Glomerular visceral epithelial cell (primary cell): ENCODE data around the gene ASCC3.
A peak's percentile ranks its signal among the peaks of the same experiment; 100 is the strongest.
"Not testable (repeated sequence)": the region's sequence is repeated elsewhere in the genome, so short reads cannot be mapped to it uniquely, and the experiment has no call there.

Experiments used
- DNase-seq: peaks from one replicate; pipeline ENCODE4 v3.0.0-alpha.2; 2016; ENCODE audit errors: extremely low spot score

ASCC3 gene

GRCh38 chr6:100880853-100881706, at the start of gene ASCC3:
ASCC3 (minus strand) TSS chr6:100881329; CDS start chr6:100867997, 13,332 bp downstream.
- peak; percentile 93 for DNase-seq

- no peak for DNase-seq
Measured at GRCh38 chr6:100925749-100926148, 44.6 kb upstream of the ASCC3 start.

GRCh38 chr6:100924534-100925227, 43.6 kb upstream of the ASCC3 start:
- no peak for DNase-seq

GRCh38 chr6:100923481-100924165, 42.5 kb upstream of the ASCC3 start:
- DNase-seq: no peak

GRCh38 chr6:100920028-100920605, 39.0 kb upstream of the ASCC3 start:
- DNase-seq: no peak

GRCh38 chr6:100918152-100918551, 37.0 kb upstream of the ASCC3 start:
- no peak for DNase-seq

GRCh38 chr6:100915876-100916275, 34.7 kb upstream of the ASCC3 start:
- DNase-seq: no peak

GRCh38 chr6:100913400-100914276, 32.5 kb upstream of the ASCC3 start:
- DNase-seq: no peak

- no peak for DNase-seq
Measured at GRCh38 chr6:100906325-100906724, 25.2 kb upstream of the ASCC3 start.

GRCh38 chr6:100905067-100905466, 23.9 kb upstream of the ASCC3 start:
- DNase-seq: no peak

GRCh38 chr6:100904316-100904715, 23.2 kb upstream of the ASCC3 start:
- DNase-seq: no peak

- DNase-seq: no peak
Measured at GRCh38 chr6:100901582-100901981, 20.5 kb upstream of the ASCC3 start.

GRCh38 chr6:100899202-100899601, 18.1 kb upstream of the ASCC3 start:
- no peak for DNase-seq

GRCh38 chr6:100897671-100898070, 16.5 kb upstream of the ASCC3 start:
- no peak for DNase-seq

GRCh38 chr6:100893743-100894142, 12.6 kb upstream of the ASCC3 start:
- no peak for DNase-seq

GRCh38 chr6:100892693-100893092, 11.6 kb upstream of the ASCC3 start:
- DNase-seq: no peak

GRCh38 chr6:100892116-100892515, 11.0 kb upstream of the ASCC3 start:
- no peak for DNase-seq

GRCh38 chr6:100891079-100891478, 9.9 kb upstream of the ASCC3 start:
- no peak for DNase-seq

GRCh38 chr6:100890646-100891045, 9.5 kb upstream of the ASCC3 start:
- not testable (repeated sequence) for DNase-seq

- DNase-seq: no peak
Measured at GRCh38 chr6:100889351-100889750, 8.2 kb upstream of the ASCC3 start.

GRCh38 chr6:100886076-100886475, 4.9 kb upstream of the ASCC3 start:
- DNase-seq: peak; percentile 55
